ENCODE results near the gene THAP4. TPM values are rescaled to one million over a fixed set of nuclear protein-coding genes. Genes with fewer than 3 reads are reported as not detected.

Gene THAP4
- total and polyA plus RNA-seq, 2 of the 4 experiments (the other 2 are of a cell fraction), result 33.9 to 55.1 TPM

DNA sequence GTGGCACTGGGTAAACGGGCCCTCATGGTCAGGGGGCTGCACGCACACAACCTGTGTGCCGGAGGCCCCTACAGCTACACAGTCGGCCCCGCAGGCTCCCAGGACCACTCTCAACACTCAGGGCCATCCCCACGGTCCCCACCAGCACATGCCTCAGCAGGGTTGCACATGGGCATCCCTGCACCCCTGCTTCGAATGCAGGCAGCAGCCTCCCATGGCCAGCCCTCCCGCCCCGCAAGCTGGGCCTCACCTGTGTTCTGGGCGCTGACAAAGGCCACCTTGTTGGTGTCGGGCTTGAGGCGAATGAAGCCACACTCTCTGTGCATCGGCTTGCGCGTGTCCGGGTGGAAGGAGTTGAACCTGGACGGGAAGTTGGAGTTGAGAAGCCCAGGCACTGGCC, 34.2 kb downstream of the THAP4 start:
- Histone ChIP-seq H3K36me3 (ENCODE audit: control insufficient read depth, insufficient read depth, low read length) (peaks cover 37% of the 10 kb centered on the region), H2AK5ac (ENCODE audit: low read depth, low read length) (no peak overlapping the region), H3K56ac (ENCODE audit: extremely low read depth, insufficient read depth, low read length) (no peak overlapping the region), H2AK9ac (replicated peaks; ENCODE audit: low read depth, low read length, poor library complexity) (no peak overlapping the region), H3K4ac (ENCODE audit: low read depth, low read length) (no peak overlapping the region), H4K20me1 (ENCODE audit: insufficient read depth, low read length) (no peaks in the 10 kb centered on the region), H3K9me1 (ENCODE audit: insufficient read depth, low read length) (no peaks in the 10 kb centered on the region), H3K14ac (replicated peaks; ENCODE audit: low read depth, low read length) (no peak overlapping the region), H3K4me3 (ENCODE audit: insufficient read depth, low read depth, low read length) (no peak overlapping the region), H2BK20ac (ENCODE audit: low read depth, low read length) (no peak overlapping the region), H3K18ac (ENCODE audit: low read depth, low read length) (no peak overlapping the region), H4K91ac (ENCODE audit: insufficient read depth, low read depth, low read length) (no peak overlapping the region), H3K9ac (ENCODE audit: low read depth, low read length) (no peak overlapping the region), H3K27ac (ENCODE audit: insufficient read depth, low read length) (no peak overlapping the region), H2AFZ (replicated peaks; ENCODE audit: low read length, poor library complexity) (no peak overlapping the region), H4K5ac (ENCODE audit: low read depth, low read length) (no peak overlapping the region), H3K23ac (ENCODE audit: low read depth, low read length) (no peak overlapping the region), H3K79me1 (ENCODE audit: low read depth in 1 of 2, low read length in 2 of 2) (peaks cover 8 to 16% of the 10 kb centered on the region in 2 experiments), H2BK15ac (ENCODE audit: low read depth, low read length) (no peak overlapping the region), H4K8ac (ENCODE audit: low read depth in 2 of 2, low read length in 2 of 2) (no peak overlapping the region), H2BK5ac (ENCODE audit: low read depth, low read length, poor library complexity, severe bottlenecking) (no peak overlapping the region), H3K9me3 (ENCODE audit: control insufficient read depth, insufficient read depth, low read length) (no peaks in the 10 kb centered on the region), H3K4me2 (ENCODE audit: low read depth, low read length) (no peak overlapping the region), H3K4me1 (ENCODE audit: control insufficient read depth, insufficient read depth, low read length) (no peaks in the 10 kb centered on the region; the same call in 1 of the 2 replicates), H2BK120ac (ENCODE audit: low read depth, low read length) (no peak overlapping the region), H3K27me3 (ENCODE audit: control insufficient read depth, insufficient read depth, low read length) (no peaks in the 10 kb centered on the region)
- no TSS peak for BruUV-seq (replicated peaks)
- ATAC-seq (ENCODE audit: low read depth) (no peak), DNase-seq (no peak)
- TF ChIP-seq BHLHE40 (IDR thresholded peaks at IDR 0.05; ENCODE audit: low read depth, low read length) (no peak), MXI1 (IDR thresholded peaks at IDR 0.05; ENCODE audit: borderline replicate concordance, low read depth, low read length) (no peak), RFX5 (IDR thresholded peaks at IDR 0.05; ENCODE audit: low read depth, low read length) (no peak), RAD21 (IDR thresholded peaks at IDR 0.05; ENCODE audit: low read length) (no peak), FOS (IDR thresholded peaks at IDR 0.05; ENCODE audit: low read depth, low read length) (no peak), POLR2A (IDR thresholded peaks at IDR 0.05; ENCODE audit: low read depth, low read length) (no peak), MAFK (IDR thresholded peaks at IDR 0.05; ENCODE audit: low read depth, low read length) (no peak), MAZ (IDR thresholded peaks at IDR 0.05; ENCODE audit: borderline replicate concordance, low read depth, low read length) (no peak), SMC3 (IDR thresholded peaks at IDR 0.05; ENCODE audit: low read depth, low read length) (no peak), CEBPB (IDR thresholded peaks at IDR 0.05; ENCODE audit: low read depth, low read length) (no peak)
- TF ChIP-seq, protein P1, sequence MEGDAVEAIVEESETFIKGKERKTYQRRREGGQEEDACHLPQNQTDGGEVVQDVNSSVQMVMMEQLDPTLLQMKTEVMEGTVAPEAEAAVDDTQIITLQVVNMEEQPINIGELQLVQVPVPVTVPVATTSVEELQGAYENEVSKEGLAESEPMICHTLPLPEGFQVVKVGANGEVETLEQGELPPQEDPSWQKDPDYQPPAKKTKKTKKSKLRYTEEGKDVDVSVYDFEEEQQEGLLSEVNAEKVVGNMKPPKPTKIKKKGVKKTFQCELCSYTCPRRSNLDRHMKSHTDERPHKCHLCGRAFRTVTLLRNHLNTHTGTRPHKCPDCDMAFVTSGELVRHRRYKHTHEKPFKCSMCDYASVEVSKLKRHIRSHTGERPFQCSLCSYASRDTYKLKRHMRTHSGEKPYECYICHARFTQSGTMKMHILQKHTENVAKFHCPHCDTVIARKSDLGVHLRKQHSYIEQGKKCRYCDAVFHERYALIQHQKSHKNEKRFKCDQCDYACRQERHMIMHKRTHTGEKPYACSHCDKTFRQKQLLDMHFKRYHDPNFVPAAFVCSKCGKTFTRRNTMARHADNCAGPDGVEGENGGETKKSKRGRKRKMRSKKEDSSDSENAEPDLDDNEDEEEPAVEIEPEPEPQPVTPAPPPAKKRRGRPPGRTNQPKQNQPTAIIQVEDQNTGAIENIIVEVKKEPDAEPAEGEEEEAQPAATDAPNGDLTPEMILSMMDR (conservative IDR thresholded peaks at IDR 0.05; ENCODE audit: low read depth, low read length), result no peak
- TF ChIP-seq, protein P2, sequence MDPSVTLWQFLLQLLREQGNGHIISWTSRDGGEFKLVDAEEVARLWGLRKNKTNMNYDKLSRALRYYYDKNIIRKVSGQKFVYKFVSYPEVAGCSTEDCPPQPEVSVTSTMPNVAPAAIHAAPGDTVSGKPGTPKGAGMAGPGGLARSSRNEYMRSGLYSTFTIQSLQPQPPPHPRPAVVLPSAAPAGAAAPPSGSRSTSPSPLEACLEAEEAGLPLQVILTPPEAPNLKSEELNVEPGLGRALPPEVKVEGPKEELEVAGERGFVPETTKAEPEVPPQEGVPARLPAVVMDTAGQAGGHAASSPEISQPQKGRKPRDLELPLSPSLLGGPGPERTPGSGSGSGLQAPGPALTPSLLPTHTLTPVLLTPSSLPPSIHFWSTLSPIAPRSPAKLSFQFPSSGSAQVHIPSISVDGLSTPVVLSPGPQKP (IDR thresholded peaks at IDR 0.05; ENCODE audit: borderline replicate concordance, low read depth, low read length), result no peak
- intact Hi-C loops (cut with micrococcal nuclease), result no loop called here
- ChIA-PET POLR2A (ENCODE audit: unreplicated experiment) (no interaction called here), CTCF (no interaction called here)
- dilution Hi-C loops (cut with HindIII; ENCODE audit: low sequenced_read_pairs, unreplicated experiment), result no loop called here
- 93% methylated on average over 12 of the region's 17 CpGs; no CpG with 5 or more reads in 1 of the 2 experiments for WGBS, 2 experiments (ENCODE audit: extremely low coverage in 2 of 2, insufficient read length in 1 of 2)
- in situ Hi-C loops (cut with MboI; ENCODE audit: low sequenced_read_pairs), result no loop called here
